Central memory CD8-positive, alpha-beta T cell (primary cell): Measurements from ENCODE around the gene PLIN5.
"Not testable (repeated sequence)": the region's sequence is repeated elsewhere in the genome, so short reads cannot be mapped to it uniquely, and the experiment has no call there.

Source experiments
- ATAC-seq: fragments of 150-1000 bp; cut with Tn5 transposase; replicated peaks from 2 replicates; pipeline ENCODE4 v1.10.0; 2022; ENCODE audit warnings: mild to moderate bottlenecking, moderate FRiP score, moderate number of reproducible peaks; ENCODE audit not compliant: poor library complexity, severe bottlenecking; ENCODE audit errors: extremely low read depth
- DNase-seq, 2 donors: peaks; one replicate each; pipeline ENCODE4 v3.0.0; 2021; ENCODE audit warnings: low spot score in 2 of 2
- H3K27ac Mint-ChIP-seq: one replicate; pipeline ENCODE4 v1.8.0; 2022; ENCODE audit warnings: low read depth, mild to moderate bottlenecking, moderate library complexity, mixed read lengths
- H3K27me3 Mint-ChIP-seq: one replicate; pipeline ENCODE4 v1.8.0; 2022; ENCODE audit warnings: mixed read lengths
- H3K36me3 Mint-ChIP-seq: one replicate; pipeline ENCODE4 v1.8.0; 2022; ENCODE audit warnings: mild to moderate bottlenecking, moderate library complexity, mixed read lengths; ENCODE audit not compliant: insufficient read depth
- H3K4me1 Mint-ChIP-seq: one replicate; pipeline ENCODE4 v1.8.0; 2022; ENCODE audit warnings: mixed read lengths
- H3K4me3 Mint-ChIP-seq: one replicate; pipeline ENCODE4 v1.8.0; 2022; ENCODE audit warnings: mild to moderate bottlenecking, moderate library complexity, mixed read lengths
- H3K9me3 Mint-ChIP-seq: one replicate; pipeline ENCODE4 v1.8.0; 2022; ENCODE audit warnings: mixed read lengths

PLIN5 gene

GRCh38 chr19:4547303-4548237 lies 12.5 kb upstream of the PLIN5 start:
- no peaks in the 10 kb centered on the region for H3K9me3 Mint-ChIP-seq
- ATAC-seq (no peak), DNase-seq (no peak)

GRCh38 chr19:4543842-4544647 lies 9.0 kb upstream of the PLIN5 start:
- ATAC-seq (no peak), DNase-seq (no peak)
- peaks cover 3% of the 10 kb centered on the region for H3K36me3 Mint-ChIP-seq
- H3K9me3 Mint-ChIP-seq = no peaks in the 10 kb centered on the region
- H3K4me3 Mint-ChIP-seq = no peak overlapping the region
- H3K4me1 Mint-ChIP-seq = no peaks in the 10 kb centered on the region
- H3K27ac Mint-ChIP-seq = no peak overlapping the region
- H3K27me3 Mint-ChIP-seq = peaks cover 13% of the 10 kb centered on the region

More at GRCh38 chr19:4547303-4548237, 12.5 kb upstream of the PLIN5 start:
- Mint-ChIP-seq H3K4me3 (no peak overlapping the region), H3K36me3 (peaks cover 3% of the 10 kb centered on the region), H3K27me3 (peaks cover 12% of the 10 kb centered on the region), H3K4me1 (no peaks in the 10 kb centered on the region), H3K27ac (no peak overlapping the region)

GRCh38 chr19:4542896-4543841 lies 8.1 kb upstream of the PLIN5 start:
- H3K4me1 Mint-ChIP-seq = no peaks in the 10 kb centered on the region
- peaks cover 3% of the 10 kb centered on the region for H3K36me3 Mint-ChIP-seq
- no peaks in the 10 kb centered on the region for H3K9me3 Mint-ChIP-seq
- no peak overlapping the region for H3K4me3 Mint-ChIP-seq
- ATAC-seq = no peak
- H3K27ac Mint-ChIP-seq = no peak overlapping the region
- no peak for DNase-seq
- H3K27me3 Mint-ChIP-seq = peaks cover 20% of the 10 kb centered on the region

GRCh38 chr19:4541806-4542145 lies 6.8 kb upstream of the PLIN5 start:
- H3K36me3 Mint-ChIP-seq, H3K4me1 Mint-ChIP-seq, H3K27ac Mint-ChIP-seq, H3K9me3 Mint-ChIP-seq, ATAC-seq, H3K4me3 Mint-ChIP-seq, DNase-seq: not testable (repeated sequence)
- H3K27me3 Mint-ChIP-seq = peaks cover 20% of the 10 kb centered on the region

- H3K4me3 Mint-ChIP-seq = no peak overlapping the region
- no peak for ATAC-seq
- peaks cover 20% of the 10 kb centered on the region for H3K27me3 Mint-ChIP-seq
- no peaks in the 10 kb centered on the region for H3K9me3 Mint-ChIP-seq
- no peaks in the 10 kb centered on the region for H3K4me1 Mint-ChIP-seq
- no peak for DNase-seq
- no peak overlapping the region for H3K27ac Mint-ChIP-seq
- no peaks in the 10 kb centered on the region for H3K36me3 Mint-ChIP-seq
These were observed 6.2 kb upstream of the PLIN5 start for GRCh38 chr19:4541114-4541805.

- peaks cover 29% of the 10 kb centered on the region for H3K27me3 Mint-ChIP-seq
- ATAC-seq = no peak
- H3K36me3 Mint-ChIP-seq = no peaks in the 10 kb centered on the region
- H3K9me3 Mint-ChIP-seq = no peaks in the 10 kb centered on the region
- H3K27ac Mint-ChIP-seq = no peak within 1 kb of the TSS
- H3K4me3 Mint-ChIP-seq = no peak within 1 kb of the TSS
- no peak for DNase-seq
- no peaks in the 10 kb centered on the region for H3K4me1 Mint-ChIP-seq
These were observed 4.9 kb upstream of the PLIN5 start, which contains the start of gene LRG1 for GRCh38 chr19:4539693-4540581. Gene LRG1 (minus strand): TSS chr19:4540036. CDS start chr19:4540013, 23 bp downstream.

- H3K36me3 Mint-ChIP-seq = peaks cover 2% of the 10 kb centered on the region
- H3K4me3 Mint-ChIP-seq = no peak overlapping the region
- ATAC-seq (no peak), DNase-seq (no peak)
- H3K9me3 Mint-ChIP-seq = no peaks in the 10 kb centered on the region
- no peak overlapping the region for H3K27ac Mint-ChIP-seq
- H3K27me3 Mint-ChIP-seq = peaks cover 29% of the 10 kb centered on the region
- H3K4me1 Mint-ChIP-seq = no peaks in the 10 kb centered on the region
These were observed 4.2 kb upstream of the PLIN5 start for GRCh38 chr19:4539169-4539692.

GRCh38 chr19:4538601-4538954 lies 3.6 kb upstream of the PLIN5 start:
- Mint-ChIP-seq H3K27me3 (peaks cover 29% of the 10 kb centered on the region), H3K9me3 (no peaks in the 10 kb centered on the region), H3K4me3 (no peak overlapping the region), H3K4me1 (no peaks in the 10 kb centered on the region), H3K27ac (no peak overlapping the region), H3K36me3 (peaks cover 2% of the 10 kb centered on the region)
- ATAC-seq = no peak
- DNase-seq = no peak

GRCh38 chr19:4537953-4538600 lies 3.1 kb upstream of the PLIN5 start:
- no peak for DNase-seq
- Mint-ChIP-seq H3K36me3 (peaks cover 2% of the 10 kb centered on the region), H3K27ac (no peak overlapping the region), H3K4me3 (no peak overlapping the region), H3K4me1 (no peaks in the 10 kb centered on the region), H3K9me3 (no peaks in the 10 kb centered on the region), H3K27me3 (peaks cover 29% of the 10 kb centered on the region)
- ATAC-seq = no peak

- H3K36me3 Mint-ChIP-seq = peaks cover 2% of the 10 kb centered on the region
- H3K4me3 Mint-ChIP-seq = no peak overlapping the region
- no peaks in the 10 kb centered on the region for H3K9me3 Mint-ChIP-seq
- ATAC-seq = no peak
- H3K27ac Mint-ChIP-seq = no peak overlapping the region
- H3K27me3 Mint-ChIP-seq = peaks cover 29% of the 10 kb centered on the region
- H3K4me1 Mint-ChIP-seq = no peaks in the 10 kb centered on the region
- DNase-seq = no peak
These were observed 1.8 kb upstream of the PLIN5 start for GRCh38 chr19:4536798-4537197.
